ENCODE results near the gene PIK3R4.

The PIK3R4 gene

DNA sequence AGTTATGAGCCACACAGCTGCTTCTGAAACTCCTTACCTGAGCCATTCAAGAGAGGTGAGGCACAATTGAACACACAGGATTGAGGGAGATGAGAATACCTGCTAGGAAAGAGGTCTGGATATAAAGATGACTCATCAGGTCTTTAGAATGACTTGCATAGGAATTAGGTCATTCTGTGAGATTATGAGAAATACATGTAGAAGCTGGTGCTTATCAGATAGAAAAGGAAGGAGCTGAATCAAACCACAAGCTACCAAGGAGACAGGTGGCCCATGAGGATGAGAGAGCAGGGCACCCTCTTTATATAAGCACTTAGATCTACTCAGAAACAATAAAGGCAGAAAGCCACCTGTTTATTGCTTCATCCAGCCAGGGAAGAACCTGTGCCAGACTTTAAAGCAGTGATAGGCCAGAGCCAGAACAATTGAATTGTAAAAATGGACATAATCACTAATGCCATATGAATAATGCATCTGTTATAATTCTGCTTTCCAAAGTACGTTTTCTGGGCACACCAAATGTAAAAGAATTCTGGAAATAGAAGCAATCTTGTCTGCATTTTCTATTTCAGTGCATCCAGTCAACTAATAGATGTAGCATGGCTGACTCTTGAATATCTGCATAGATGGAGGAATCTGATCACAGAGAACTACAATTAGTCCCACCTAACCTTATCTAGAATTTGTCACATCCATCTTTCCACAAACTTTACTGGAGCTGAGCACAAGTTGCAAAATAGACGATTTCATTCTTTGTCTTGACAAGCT lies 74.9 kb downstream of the PIK3R4 start:
- TF ChIP-seq, protein P1, sequence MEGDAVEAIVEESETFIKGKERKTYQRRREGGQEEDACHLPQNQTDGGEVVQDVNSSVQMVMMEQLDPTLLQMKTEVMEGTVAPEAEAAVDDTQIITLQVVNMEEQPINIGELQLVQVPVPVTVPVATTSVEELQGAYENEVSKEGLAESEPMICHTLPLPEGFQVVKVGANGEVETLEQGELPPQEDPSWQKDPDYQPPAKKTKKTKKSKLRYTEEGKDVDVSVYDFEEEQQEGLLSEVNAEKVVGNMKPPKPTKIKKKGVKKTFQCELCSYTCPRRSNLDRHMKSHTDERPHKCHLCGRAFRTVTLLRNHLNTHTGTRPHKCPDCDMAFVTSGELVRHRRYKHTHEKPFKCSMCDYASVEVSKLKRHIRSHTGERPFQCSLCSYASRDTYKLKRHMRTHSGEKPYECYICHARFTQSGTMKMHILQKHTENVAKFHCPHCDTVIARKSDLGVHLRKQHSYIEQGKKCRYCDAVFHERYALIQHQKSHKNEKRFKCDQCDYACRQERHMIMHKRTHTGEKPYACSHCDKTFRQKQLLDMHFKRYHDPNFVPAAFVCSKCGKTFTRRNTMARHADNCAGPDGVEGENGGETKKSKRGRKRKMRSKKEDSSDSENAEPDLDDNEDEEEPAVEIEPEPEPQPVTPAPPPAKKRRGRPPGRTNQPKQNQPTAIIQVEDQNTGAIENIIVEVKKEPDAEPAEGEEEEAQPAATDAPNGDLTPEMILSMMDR (IDR thresholded peaks at IDR 0.05; ENCODE audit: low read depth, low read length), result no peak
- DNase-seq (ENCODE audit: extremely low read depth, low read depth), result no peak

DNA sequence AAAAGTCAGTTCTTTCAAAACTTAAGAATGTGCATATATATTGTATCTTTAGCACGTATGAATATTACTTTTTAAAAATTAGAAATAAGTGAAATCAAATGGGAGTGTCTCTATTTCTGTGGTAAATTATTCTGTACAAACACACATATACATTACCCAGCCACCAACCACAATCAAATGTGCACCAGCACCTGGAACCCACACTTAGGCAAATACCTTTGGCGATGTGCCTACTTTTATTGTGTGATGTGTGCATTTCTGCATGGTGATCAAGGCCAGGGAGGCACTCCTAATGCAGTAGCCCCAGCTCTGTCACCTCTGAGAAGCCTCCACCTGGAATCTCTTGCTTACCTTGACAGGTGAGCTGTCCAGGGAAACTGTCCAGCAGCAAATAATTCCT lies 76.9 kb downstream of the PIK3R4 start:
- TF ChIP-seq, protein P1 (IDR thresholded peaks at IDR 0.05; ENCODE audit: low read depth, low read length), result no peak
- no peak for DNase-seq (ENCODE audit: extremely low read depth, low read depth)

DNA sequence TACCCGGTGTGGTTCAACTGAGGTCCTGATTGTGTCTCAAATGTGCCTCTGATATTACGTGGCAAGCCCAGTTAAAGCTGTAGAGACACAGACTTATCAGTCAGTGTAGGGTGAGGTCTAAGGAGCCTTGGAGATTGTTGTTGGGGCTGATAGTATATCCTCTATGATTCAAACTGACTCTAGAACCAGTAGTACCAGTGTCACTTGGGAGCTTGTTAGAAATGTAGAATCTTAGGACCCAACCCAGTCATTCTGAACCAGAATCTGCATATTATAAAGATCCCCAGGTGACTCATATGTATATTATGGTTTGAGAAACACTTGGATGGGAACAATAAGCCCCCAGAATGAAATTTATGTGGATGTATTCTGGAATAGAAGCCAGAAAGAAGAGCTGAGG lies 83.5 kb downstream of the PIK3R4 start:
- TF ChIP-seq, protein P1 (IDR thresholded peaks at IDR 0.05; ENCODE audit: low read depth, low read length), result no peak
- DNase-seq (ENCODE audit: extremely low read depth, low read depth), result no peak

DNA sequence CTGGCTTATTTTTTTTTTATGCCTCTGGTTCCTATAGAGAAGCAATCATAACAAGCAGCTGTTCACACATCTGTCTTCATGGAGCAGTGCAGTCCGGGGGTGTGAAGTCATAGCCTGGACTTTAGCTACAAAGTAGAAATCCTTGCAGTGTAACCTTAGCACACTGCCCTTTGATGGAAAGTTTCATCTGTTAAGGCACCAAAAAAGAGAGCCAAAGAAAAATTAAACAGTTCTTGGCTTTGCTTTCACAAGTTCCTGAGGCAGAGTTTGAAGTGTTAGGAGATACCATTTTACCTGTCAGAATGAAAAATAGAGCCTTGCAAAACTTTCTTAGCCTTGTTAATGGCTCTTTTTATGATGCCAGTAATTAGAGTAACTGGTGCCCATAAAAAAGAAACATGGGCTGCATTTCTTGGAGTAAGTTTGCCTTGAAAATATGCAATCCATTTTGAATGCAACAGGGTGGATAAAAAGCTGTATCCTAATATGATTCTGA lies 84.1 kb downstream of the PIK3R4 start:
- DNase-seq (ENCODE audit: extremely low read depth, low read depth), result no peak
- TF ChIP-seq, protein P1 (IDR thresholded peaks at IDR 0.05; ENCODE audit: low read depth, low read length), result no peak

DNA sequence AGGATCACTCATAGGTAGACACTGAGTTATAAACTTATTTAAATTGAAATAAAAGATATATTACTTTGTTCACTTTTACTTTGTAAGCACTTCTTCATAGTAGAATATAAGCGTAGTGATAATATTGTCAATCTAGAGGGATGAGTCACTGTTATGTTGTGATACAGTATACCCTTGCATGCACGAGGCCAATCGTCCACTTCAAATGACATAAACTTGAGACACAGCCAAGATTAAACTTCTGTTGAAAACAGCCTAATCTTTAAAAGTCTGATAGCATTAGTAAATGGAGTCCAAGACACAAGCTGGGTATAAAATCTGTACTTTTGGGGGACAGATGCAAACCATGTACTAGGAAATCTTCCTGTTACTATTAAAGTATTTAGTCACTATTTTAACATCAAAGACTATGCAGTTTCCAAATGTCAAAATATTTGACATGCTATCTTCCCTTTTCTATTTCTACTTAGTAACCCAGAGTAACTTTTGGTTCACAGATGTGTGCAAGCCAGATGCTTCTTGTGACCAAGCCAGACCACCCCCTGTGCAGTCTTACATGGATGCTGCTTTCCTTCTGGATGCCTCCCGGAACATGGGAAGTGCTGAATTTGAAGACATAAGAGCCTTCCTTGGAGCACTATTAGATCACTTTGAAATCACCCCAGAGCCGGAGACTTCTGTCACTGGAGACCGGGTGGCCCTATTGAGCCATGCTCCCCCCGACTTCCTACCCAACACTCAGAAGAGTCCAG lies 85.3 kb downstream of the PIK3R4 start:
- TF ChIP-seq, protein P1 (IDR thresholded peaks at IDR 0.05; ENCODE audit: low read depth, low read length), result no peak
- no peak for DNase-seq (ENCODE audit: extremely low read depth, low read depth)

DNA sequence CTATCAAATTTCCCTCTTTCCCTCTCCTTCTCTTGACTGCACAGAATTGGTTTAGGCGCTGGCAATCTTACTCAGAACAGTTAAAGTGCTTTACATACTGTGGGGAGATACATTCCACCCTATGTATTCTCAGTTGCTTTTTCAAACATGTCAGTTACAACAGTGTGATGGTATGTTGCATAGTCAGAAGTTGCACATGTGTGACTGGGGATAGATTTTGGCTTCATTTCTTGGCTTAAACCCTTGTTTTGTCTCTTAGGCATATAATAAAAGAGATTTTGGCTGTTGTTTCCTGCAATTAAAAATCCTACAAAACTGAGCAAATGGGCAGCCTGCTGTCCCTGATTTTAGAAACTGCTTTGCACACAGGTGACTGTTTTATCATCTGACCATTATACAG lies 86.7 kb downstream of the PIK3R4 start:
- DNase-seq (ENCODE audit: extremely low read depth, low read depth), result no peak
- TF ChIP-seq, protein P1 (IDR thresholded peaks at IDR 0.05; ENCODE audit: low read depth, low read length), result no peak

DNA sequence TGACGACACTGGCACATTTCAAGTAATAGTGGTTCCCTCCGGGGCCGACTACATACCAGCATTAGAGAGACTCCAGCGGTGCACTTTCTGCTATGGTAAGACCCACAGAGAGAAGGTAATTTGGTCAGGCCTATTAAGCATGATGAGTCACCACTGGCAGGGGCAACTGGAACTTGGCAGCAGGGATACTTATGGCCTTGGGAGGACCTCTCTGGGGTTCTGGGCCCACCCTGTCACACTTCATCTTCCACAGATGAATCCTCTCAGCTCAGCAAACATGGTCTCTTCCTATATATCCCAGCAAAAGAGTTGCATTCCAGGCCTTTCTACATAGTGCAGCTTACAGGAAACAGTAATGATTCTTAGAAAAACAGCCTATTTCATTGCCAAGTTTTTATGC lies 88.0 kb downstream of the PIK3R4 start:
- peak; percentile 11 for DNase-seq (ENCODE audit: extremely low read depth, low read depth)
- TF ChIP-seq, protein P1 (IDR thresholded peaks at IDR 0.05; ENCODE audit: low read depth, low read length), result no peak

Measured in AG09319 (cell line).